GM23338 (cell line): ENCODE results near the gene NUAK2. TPM values are rescaled to one million over a fixed set of nuclear protein-coding genes. Genes with fewer than 3 reads are reported as not detected.

Source experiments
- ATAC-seq: fragments of 200-7000 bp; cut with Tn5 transposase; 3 replicates; pipeline ENCODE4 v1.9.1; 2020
- DNase-seq: peaks from one replicate; pipeline ENCODE4 v3.0.0-alpha.2; 2015; ENCODE audit warnings: low spot score
- H2AFZ ChIP-seq: fragments of 200-600 bp; sonication (generic); 2 replicates; pipeline ENCODE4 v1.8.0; 2016; ENCODE audit warnings: antibody characterized with exemption, mild to moderate bottlenecking, moderate library complexity
- H3F3A ChIP-seq: fragments of 200-600 bp; sonication (generic); replicated peaks from 2 replicates; pipeline ENCODE4 v1.8.0; 2017; ENCODE audit warnings: antibody characterized with exemption, mixed run types, low read depth
- H3K27ac ChIP-seq: fragments of 200-600 bp; sonication (generic); 2 replicates; pipeline ENCODE4 v1.6.1; 2016; ENCODE audit warnings: low read depth
- H3K27me3 ChIP-seq: fragments of 200-600 bp; sonication (generic); 2 replicates; pipeline ENCODE4 v1.8.0; 2016; ENCODE audit warnings: mild to moderate bottlenecking, mixed run types, moderate library complexity; ENCODE audit not compliant: insufficient read depth
- H3K36me3 ChIP-seq: fragments of 200-600 bp; sonication (generic); 2 replicates; pipeline ENCODE4 v1.8.0; 2016; ENCODE audit warnings: mild to moderate bottlenecking; ENCODE audit not compliant: insufficient read depth
- H3K4me1 ChIP-seq: fragments of 200-600 bp; sonication (generic); 2 replicates; pipeline ENCODE4 v1.8.0; 2016; ENCODE audit warnings: mild to moderate bottlenecking, moderate library complexity; ENCODE audit not compliant: insufficient read depth
- H3K4me2 ChIP-seq: fragments of 200-600 bp; sonication (generic); 2 replicates; pipeline ENCODE4 v1.7.1; 2017; ENCODE audit warnings: mixed run types
- H3K4me3 ChIP-seq: fragments of 200-600 bp; sonication (generic); 2 replicates; pipeline ENCODE4 v1.6.1; 2016; ENCODE audit warnings: mixed run types
- H3K79me2 ChIP-seq: fragments of 200-600 bp; sonication (generic); replicated peaks from 2 replicates; pipeline ENCODE4 v1.8.0; 2017; ENCODE audit warnings: mild to moderate bottlenecking; ENCODE audit not compliant: insufficient read depth
- H3K9me2 ChIP-seq: fragments of 200-600 bp; sonication (generic); 2 replicates; pipeline ENCODE4 v1.8.0; 2017; ENCODE audit not compliant: insufficient read depth
- H4K20me1 ChIP-seq: fragments of 200-600 bp; sonication (generic); replicated peaks from 2 replicates; pipeline ENCODE4 v1.8.0; 2017; ENCODE audit warnings: mild to moderate bottlenecking; ENCODE audit not compliant: insufficient read depth
- H3K27ac Mint-ChIP-seq: 2 replicates; pipeline ENCODE4 v1.8.0; 2020; ENCODE audit warnings: inconsistent platforms, mild to moderate bottlenecking, moderate library complexity, mixed read lengths
- H3K27me3 Mint-ChIP-seq: 3 replicates; pipeline ENCODE4 v1.8.0; 2022; ENCODE audit warnings: low read depth, mild to moderate bottlenecking, moderate library complexity, mixed read lengths, inconsistent platforms; ENCODE audit not compliant: insufficient read depth, poor library complexity
- H3K36me3 Mint-ChIP-seq: 3 replicates; pipeline ENCODE4 v1.8.0; 2021; ENCODE audit warnings: low read depth, mild to moderate bottlenecking, inconsistent platforms, moderate library complexity, mixed read lengths
- H3K4me1 Mint-ChIP-seq: 3 replicates; pipeline ENCODE4 v1.8.0; 2020; ENCODE audit warnings: mild to moderate bottlenecking, inconsistent platforms, mixed read lengths
- H3K4me3 Mint-ChIP-seq: 3 replicates; pipeline ENCODE4 v1.8.0; 2021; ENCODE audit warnings: moderate library complexity, mild to moderate bottlenecking, inconsistent platforms, mixed read lengths
- H3K9me3 Mint-ChIP-seq: 3 replicates; pipeline ENCODE4 v1.8.0; 2020; ENCODE audit warnings: moderate library complexity, mild to moderate bottlenecking, inconsistent platforms, mixed read lengths
- CREB1 ChIP-seq: fragments of 250-450 bp; sonication (Bioruptor Pico); IDR thresholded peaks from 2 replicates; pipeline ENCODE4 v1.5.0; 2020; ENCODE audit warnings: low read depth, mild to moderate bottlenecking, moderate library complexity
- CTCF ChIP-seq, 2 experiments: fragments of 200-600 bp in 1 of 2; sonication (generic) in 1 of 2; conservative IDR thresholded peaks; 2 replicates each; pipeline versions ENCODE4 v1.5.1 to v1.6.1; 2016 to 2017; ENCODE audit warnings: antibody characterized with exemption in 2 of 2, low read depth in 2 of 2, mild to moderate bottlenecking in 2 of 2, moderate library complexity in 1 of 2
- ETS1 ChIP-seq: IDR thresholded peaks from 2 replicates; pipeline ENCODE4 v1.6.1; 2016; ENCODE audit warnings: antibody characterized with exemption
- EZH2phosphoT487 ChIP-seq: fragments of 200-600 bp; sonication (generic); IDR thresholded peaks from one replicate; pipeline ENCODE4 v1.8.1; 2018; ENCODE audit warnings: antibody characterized with exemption; ENCODE audit not compliant: unreplicated experiment
- JUNB ChIP-seq: IDR thresholded peaks from one replicate; pipeline ENCODE4 v1.6.1; 2016; ENCODE audit warnings: antibody characterized with exemption; ENCODE audit not compliant: unreplicated experiment
- NANOG ChIP-seq: IDR thresholded peaks from 2 replicates; pipeline ENCODE4 v1.6.1; 2016; ENCODE audit warnings: antibody characterized with exemption, borderline replicate concordance
- STAT1 ChIP-seq: IDR thresholded peaks from one replicate; pipeline ENCODE4 v1.6.1; 2016; ENCODE audit warnings: antibody characterized with exemption; ENCODE audit not compliant: unreplicated experiment
- ZNF114 ChIP-seq: fragments of 250-450 bp; sonication (Bioruptor Pico); IDR thresholded peaks from 2 replicates; pipeline ENCODE4 v1.5.0; 2020; ENCODE audit warnings: mild to moderate bottlenecking, moderate library complexity
- ZNF462 ChIP-seq: fragments of 250-450 bp; sonication (Bioruptor Pico); IDR thresholded peaks from 2 replicates; pipeline ENCODE4 v1.5.0; 2020; ENCODE audit warnings: mild to moderate bottlenecking, moderate library complexity
- polyA plus RNA-seq: library from polyadenylated mRNA; unstranded; fragments of >200 nt; fragmentation: Nextera tagmentation; extraction: Ambion mirVana; gene quantifications from 2 replicates; pipeline ENCODE4 v1.2.1, GENCODE V29; 2016
- total RNA-seq: library from RNA; depleted of rRNA; stranded (reverse); fragments of >200 nt; shearing (Covaris generic); gene quantifications from 2 replicates; pipeline ENCODE4 v1.2.3, GENCODE V29; 2014

The NUAK2 gene
- total and polyA plus RNA-seq, 2 experiments from 2014 or later, result 7.8 to 15.3 TPM

DNA sequence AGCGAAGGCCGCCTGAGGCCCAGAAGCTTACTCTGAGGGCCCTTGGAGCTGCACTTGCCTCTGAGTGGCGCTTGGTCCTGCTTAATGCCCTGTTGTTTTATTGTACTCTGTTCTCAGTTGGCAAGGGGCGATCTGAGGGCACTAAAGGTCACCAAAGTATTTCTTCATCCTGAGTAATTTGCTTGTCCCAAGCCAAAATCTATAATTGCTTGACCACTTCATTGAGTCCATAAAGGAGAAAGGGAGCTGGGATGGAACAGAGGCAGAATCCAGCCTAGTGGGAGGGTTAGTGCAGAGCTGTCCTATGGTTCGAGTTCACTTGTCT lies 376 bp upstream of the NUAK2 start:
- Mint-ChIP-seq H3K9me3 (no peaks in the 10 kb centered on the region), H3K4me1 (peaks cover 46% of the 10 kb centered on the region), H3K27ac (no peak overlapping the region), H3K36me3 (peaks cover 14% of the 10 kb centered on the region), H3K27me3 (peaks cover 31% of the 10 kb centered on the region), H3K4me3 (peak overlapping the region; percentile 44; the same call in 1 of the 3 replicates)
- peaks cover 6% of the 10 kb centered on the region; the same call in 1 of the 2 replicates for H3F3A ChIP-seq
- H3K4me1 ChIP-seq, result peaks cover 37% of the 10 kb centered on the region
- DNase-seq (no peak), ATAC-seq (no peak)
- no peak overlapping the region for H2AFZ ChIP-seq
- H3K36me3 ChIP-seq, result no peaks in the 10 kb centered on the region
- TF ChIP-seq STAT1, result no peak
- TF ChIP-seq NANOG, result no peak
- TF ChIP-seq ZNF462 (CRISPR knock-in tag), result 0 out of 2 replicates have a peak, but pooled peaks have one; percentile 30
- H3K27me3 ChIP-seq, result peaks cover 7% of the 10 kb centered on the region
- no peak overlapping the region; the same call in 1 of the 2 replicates for H3K4me3 ChIP-seq
- no peak overlapping the region for H3K27ac ChIP-seq
- peaks cover 44% of the 10 kb centered on the region for H3K79me2 ChIP-seq
- H3K4me2 ChIP-seq, result peak overlapping the region; percentile 30; the same call in 1 of the 2 replicates
- H4K20me1 ChIP-seq, result peaks cover 13% of the 10 kb centered on the region; the same call in 1 of the 2 replicates
- H3K9me2 ChIP-seq, result peaks cover 4% of the 10 kb centered on the region; the same call in 1 of the 2 replicates

DNA sequence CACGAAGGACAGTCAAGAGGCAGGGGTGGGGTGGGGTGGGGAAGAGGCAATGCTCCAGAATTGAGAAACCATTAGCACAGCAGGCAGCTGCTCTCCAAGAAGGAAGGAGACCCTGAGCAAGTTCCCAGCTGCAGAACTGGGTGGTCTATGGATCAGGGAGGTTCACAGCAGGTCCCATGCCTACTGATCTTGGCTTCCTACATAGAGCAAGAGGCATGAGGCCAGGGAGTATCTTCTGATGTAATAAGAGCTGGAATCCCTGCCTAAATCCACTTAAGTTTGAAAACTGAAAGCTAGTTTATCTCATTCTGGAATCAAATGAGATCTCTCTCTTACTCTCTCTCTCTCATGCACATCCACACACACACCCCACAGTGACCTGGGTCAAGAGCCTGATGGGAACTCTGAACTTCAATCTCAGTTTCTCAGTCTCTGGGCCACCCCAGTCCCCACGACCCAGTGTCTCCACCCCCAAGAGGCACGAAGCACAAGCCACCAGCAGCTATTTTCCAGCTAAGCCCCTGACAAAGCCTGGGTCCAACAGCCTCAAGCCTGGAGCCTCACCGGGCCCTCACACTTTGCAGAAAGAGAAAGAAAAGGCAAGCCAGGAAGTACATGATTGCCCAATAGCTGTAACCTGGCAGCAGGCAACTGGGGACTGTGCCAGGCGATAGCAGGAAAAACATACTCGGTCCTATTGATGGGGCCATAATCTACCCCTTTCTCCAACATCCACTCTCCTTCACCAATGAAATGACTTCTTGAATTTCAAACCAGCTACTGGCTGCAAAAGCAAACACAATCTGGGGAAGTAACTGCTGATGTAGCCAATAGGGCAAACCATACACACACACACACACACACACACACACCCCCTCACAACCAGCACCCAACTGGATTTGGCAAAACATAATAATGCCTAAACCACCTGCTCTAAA lies 2.2 kb downstream of the NUAK2 start:
- DNase-seq (no peak), ATAC-seq (no peak)
- Mint-ChIP-seq H3K4me3 (peak overlapping the region; percentile 87), H3K36me3 (peaks cover 14% of the 10 kb centered on the region), H3K9me3 (no peaks in the 10 kb centered on the region), H3K27ac (no peak overlapping the region), H3K4me1 (peaks cover 58% of the 10 kb centered on the region), H3K27me3 (peaks cover 27% of the 10 kb centered on the region)
- peak overlapping the region; percentile 96; the same call in 1 of the 2 replicates for H3K4me3 ChIP-seq
- peaks cover 16% of the 10 kb centered on the region for H3F3A ChIP-seq
- H3K36me3 ChIP-seq, result no peaks in the 10 kb centered on the region
- no peak overlapping the region for H3K27ac ChIP-seq
- peaks cover 57% of the 10 kb centered on the region for H3K4me1 ChIP-seq
- peaks cover 4% of the 10 kb centered on the region; the same call in 1 of the 2 replicates for H3K9me2 ChIP-seq
- H4K20me1 ChIP-seq, result peaks cover 23% of the 10 kb centered on the region; the same call in 1 of the 2 replicates
- H2AFZ ChIP-seq, result no peak overlapping the region
- peaks cover 7% of the 10 kb centered on the region for H3K27me3 ChIP-seq
- H3K79me2 ChIP-seq, result peaks cover 70% of the 10 kb centered on the region
- H3K4me2 ChIP-seq, result peak overlapping the region; percentile 99
- TF ChIP-seq JUNB (no peak), ZNF114 (CRISPR knock-in tag) (no peak), NANOG (no peak), EZH2phosphoT487 (no peak), CREB1 (CRISPR knock-in tag) (no peak), CTCF (conservative IDR thresholded peaks at IDR 0.05; ENCODE audit: low read depth in 2 of 2) (no peak), ETS1 (no peak), STAT1 (no peak)
